ENCODE data around the gene NPAS2.

Gene NPAS2

GRCh38 chr2:100887039-100887578 lies 67.2 kb downstream of the NPAS2 start:
- ATAC-seq: no peak
- Mint-ChIP-seq H3K4me3 (no peak overlapping the region), H3K27ac (no peak overlapping the region), H3K27me3 (no peaks in the 10 kb centered on the region), H3K9me3 (no peaks in the 10 kb centered on the region), H3K4me1 (peaks cover 9% of the 10 kb centered on the region), H3K36me3 (ENCODE audit: low read depth) (no peaks in the 10 kb centered on the region)
- no peak for DNase-seq

- Mint-ChIP-seq H3K27ac (no peak overlapping the region), H3K27me3 (no peaks in the 10 kb centered on the region), H3K4me1 (peaks cover 6% of the 10 kb centered on the region), H3K4me3 (no peak overlapping the region), H3K9me3 (no peaks in the 10 kb centered on the region), H3K36me3 (ENCODE audit: low read depth) (no peaks in the 10 kb centered on the region)
- ATAC-seq (no peak), DNase-seq (no peak)
Measured at GRCh38 chr2:100887713-100888495, 68.0 kb downstream of the NPAS2 start.

GRCh38 chr2:100888601-100889000 lies 68.7 kb downstream of the NPAS2 start:
- ATAC-seq (no peak), DNase-seq (no peak)
- Mint-ChIP-seq H3K36me3 (ENCODE audit: low read depth) (no peaks in the 10 kb centered on the region), H3K27me3 (no peaks in the 10 kb centered on the region), H3K4me1 (peaks cover 4% of the 10 kb centered on the region), H3K4me3 (no peak overlapping the region), H3K27ac (no peak overlapping the region), H3K9me3 (no peaks in the 10 kb centered on the region)

GRCh38 chr2:100889286-100889685 lies 69.3 kb downstream of the NPAS2 start:
- no peaks in the 10 kb centered on the region for H3K27me3 Mint-ChIP-seq
- ATAC-seq (no peak), DNase-seq (no peak)
- H3K9me3 Mint-ChIP-seq: no peaks in the 10 kb centered on the region
- no peak overlapping the region for H3K27ac Mint-ChIP-seq
- H3K36me3 Mint-ChIP-seq (ENCODE audit: low read depth): no peaks in the 10 kb centered on the region
- H3K4me1 Mint-ChIP-seq: peaks cover 4% of the 10 kb centered on the region
- H3K4me3 Mint-ChIP-seq: no peak overlapping the region

GRCh38 chr2:100891906-100892642 lies 72.1 kb downstream of the NPAS2 start:
- H3K36me3 Mint-ChIP-seq (ENCODE audit: low read depth): no peaks in the 10 kb centered on the region
- no peaks in the 10 kb centered on the region for H3K9me3 Mint-ChIP-seq
- DNase-seq (no peak), ATAC-seq (no peak)
- no peak overlapping the region for H3K4me3 Mint-ChIP-seq
- H3K4me1 Mint-ChIP-seq: peaks cover 4% of the 10 kb centered on the region
- H3K27ac Mint-ChIP-seq: no peak overlapping the region
- no peaks in the 10 kb centered on the region for H3K27me3 Mint-ChIP-seq

GRCh38 chr2:100893392-100894104 lies 73.6 kb downstream of the NPAS2 start:
- DNase-seq (no peak), ATAC-seq (no peak)

GRCh38 chr2:100894105-100894795 lies 74.3 kb downstream of the NPAS2 start:
- peaks cover 4% of the 10 kb centered on the region for H3K4me1 Mint-ChIP-seq
- H3K9me3 Mint-ChIP-seq: no peaks in the 10 kb centered on the region
- no peaks in the 10 kb centered on the region for H3K27me3 Mint-ChIP-seq
- H3K4me3 Mint-ChIP-seq: no peak overlapping the region
- H3K27ac Mint-ChIP-seq: no peak overlapping the region
- ATAC-seq: no peak
- DNase-seq: no peak
- peaks cover 1% of the 10 kb centered on the region for H3K36me3 Mint-ChIP-seq (ENCODE audit: low read depth)

More at GRCh38 chr2:100893392-100894104, 73.6 kb downstream of the NPAS2 start:
- no peak overlapping the region for H3K27ac Mint-ChIP-seq
- H3K4me3 Mint-ChIP-seq: no peak overlapping the region
- peaks cover 4% of the 10 kb centered on the region for H3K4me1 Mint-ChIP-seq
- no peaks in the 10 kb centered on the region for H3K9me3 Mint-ChIP-seq
- H3K27me3 Mint-ChIP-seq: no peaks in the 10 kb centered on the region
- H3K36me3 Mint-ChIP-seq (ENCODE audit: low read depth): no peaks in the 10 kb centered on the region

GRCh38 chr2:100894796-100895156 lies 74.8 kb downstream of the NPAS2 start:
- ATAC-seq: no peak
- DNase-seq: no peak
- no peaks in the 10 kb centered on the region for H3K9me3 Mint-ChIP-seq
- H3K27me3 Mint-ChIP-seq: peaks cover under 1% of the 10 kb centered on the region
- H3K36me3 Mint-ChIP-seq (ENCODE audit: low read depth): peaks cover 1% of the 10 kb centered on the region
- H3K27ac Mint-ChIP-seq: no peak overlapping the region
- H3K4me3 Mint-ChIP-seq: no peak overlapping the region
- peaks cover 4% of the 10 kb centered on the region for H3K4me1 Mint-ChIP-seq

- no peak for ATAC-seq
- H3K36me3 Mint-ChIP-seq (ENCODE audit: low read depth): peaks cover 1% of the 10 kb centered on the region
- H3K4me3 Mint-ChIP-seq: no peak overlapping the region
- H3K27me3 Mint-ChIP-seq: peaks cover 3% of the 10 kb centered on the region
- DNase-seq: no peak
- no peak overlapping the region for H3K27ac Mint-ChIP-seq
- no peaks in the 10 kb centered on the region for H3K9me3 Mint-ChIP-seq
- H3K4me1 Mint-ChIP-seq: peaks cover 4% of the 10 kb centered on the region
Measured at GRCh38 chr2:100895402-100895801, 75.5 kb downstream of the NPAS2 start.

GRCh38 chr2:100895934-100896685 lies 76.2 kb downstream of the NPAS2 start:
- no peak for ATAC-seq
- peaks cover 7% of the 10 kb centered on the region for H3K27me3 Mint-ChIP-seq

GRCh38 chr2:100898035-100898665 lies 78.2 kb downstream of the NPAS2 start:
- Mint-ChIP-seq H3K4me1 (no peaks in the 10 kb centered on the region), H3K36me3 (ENCODE audit: low read depth) (peaks cover 3% of the 10 kb centered on the region), H3K4me3 (no peak overlapping the region), H3K27me3 (peaks cover 7% of the 10 kb centered on the region), H3K9me3 (no peaks in the 10 kb centered on the region), H3K27ac (no peak overlapping the region)
- DNase-seq: no peak
- no peak for ATAC-seq

More at GRCh38 chr2:100895934-100896685, 76.2 kb downstream of the NPAS2 start:
- H3K27ac Mint-ChIP-seq: no peak overlapping the region
- DNase-seq: no peak
- H3K4me3 Mint-ChIP-seq: no peak overlapping the region
- no peaks in the 10 kb centered on the region for H3K9me3 Mint-ChIP-seq
- H3K4me1 Mint-ChIP-seq: peaks cover 4% of the 10 kb centered on the region
- peaks cover 1% of the 10 kb centered on the region for H3K36me3 Mint-ChIP-seq (ENCODE audit: low read depth)

- no peak for DNase-seq
- Mint-ChIP-seq H3K9me3 (no peaks in the 10 kb centered on the region), H3K36me3 (ENCODE audit: low read depth) (peaks cover 3% of the 10 kb centered on the region)
Measured at GRCh38 chr2:100900156-100900795, 80.3 kb downstream of the NPAS2 start.

More at GRCh38 chr2:100900156-100900795, 80.3 kb downstream of the NPAS2 start:
- Mint-ChIP-seq H3K27me3 (peaks cover 7% of the 10 kb centered on the region), H3K4me1 (no peaks in the 10 kb centered on the region), H3K27ac (no peak overlapping the region), H3K4me3 (no peak overlapping the region)
- ATAC-seq: no peak

All from activated naive CD8-positive, alpha-beta T cell treated with anti-CD3 and anti-CD28 coated beads, Interleukin-2, amount 50 U/mL, for 24 hours (primary cell).